NCI-H146 treated with DMSO at 0.1 percent for 48 hours (cell line): ENCODE measurements around the gene LRGUK.

ENCODE experiments used
- DNase-seq: peaks from one replicate; lab custom pipeline; 2025; ENCODE audit not compliant: unreplicated experiment; lab: John Stamatoyannopoulos, UW

Gene LRGUK

GRCh38 chr7:134298902-134299683 lies 172.0 kb downstream of the LRGUK start:
- no peak for DNase-seq

GRCh38 chr7:134300988-134301387 lies 173.8 kb downstream of the LRGUK start:
- no peak for DNase-seq

- no peak for DNase-seq
These were observed 174.5 kb downstream of the LRGUK start for GRCh38 chr7:134301592-134301991.

GRCh38 chr7:134302120-134302519 lies 175.0 kb downstream of the LRGUK start:
- DNase-seq, result no peak

- DNase-seq, result no peak
These were observed 180.2 kb downstream of the LRGUK start for GRCh38 chr7:134307320-134307719.

GRCh38 chr7:134308548-134308947 lies 181.4 kb downstream of the LRGUK start:
- DNase-seq, result no peak

- no peak for DNase-seq
These were observed 184.7 kb downstream of the LRGUK start for GRCh38 chr7:134311807-134312206.

- no peak for DNase-seq
These were observed 185.6 kb downstream of the LRGUK start for GRCh38 chr7:134312717-134313116.

GRCh38 chr7:134313543-134313942 lies 186.4 kb downstream of the LRGUK start:
- no peak for DNase-seq
